ENCODE measurements around the gene MMP19. TPM values are rescaled to one million over a fixed set of nuclear protein-coding genes. Genes with fewer than 3 reads are reported as not detected.
A peak's percentile ranks its signal among the peaks of the same experiment; 100 is the strongest.
"Not testable (repeated sequence)": the region's sequence is repeated elsewhere in the genome, so short reads cannot be mapped to it uniquely, and the experiment has no call there.

MMP19 gene
- total RNA-seq, 1 experiment from 2014 or later: not detected

DNA sequence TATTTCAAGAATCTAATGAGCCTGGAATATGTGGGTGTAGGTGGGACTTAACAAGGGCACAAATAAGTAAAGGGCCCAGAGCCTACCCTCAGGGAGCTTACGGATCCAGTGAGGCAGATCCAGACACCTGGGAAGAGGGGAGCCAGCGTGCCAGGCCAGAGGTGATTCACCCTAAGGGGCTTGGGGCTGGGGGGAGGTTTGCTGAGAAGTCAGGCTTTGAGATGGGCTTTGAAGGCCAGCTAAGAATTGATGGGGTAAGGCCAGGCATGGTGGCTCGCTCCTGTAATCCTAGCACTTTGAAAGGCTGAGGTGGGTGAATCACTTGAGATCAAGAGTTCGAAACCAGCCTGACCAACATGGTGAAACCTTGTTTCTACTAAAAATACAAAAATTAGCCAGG, 695 bp upstream of the MMP19 start:
- DNase-seq (ENCODE audit: low spot score): no peak

- DNase-seq (ENCODE audit: low spot score): no peak
Measured at GRCh38 chr12:55840581-55841351, 2.0 kb downstream of the MMP19 start.

- DNase-seq (ENCODE audit: low spot score): no peak
Measured at GRCh38 chr12:55839345-55840140, 3.2 kb downstream of the MMP19 start.

- DNase-seq (ENCODE audit: low spot score): no peak
Measured at GRCh38 chr12:55838361-55838760, 4.4 kb downstream of the MMP19 start.

DNA sequence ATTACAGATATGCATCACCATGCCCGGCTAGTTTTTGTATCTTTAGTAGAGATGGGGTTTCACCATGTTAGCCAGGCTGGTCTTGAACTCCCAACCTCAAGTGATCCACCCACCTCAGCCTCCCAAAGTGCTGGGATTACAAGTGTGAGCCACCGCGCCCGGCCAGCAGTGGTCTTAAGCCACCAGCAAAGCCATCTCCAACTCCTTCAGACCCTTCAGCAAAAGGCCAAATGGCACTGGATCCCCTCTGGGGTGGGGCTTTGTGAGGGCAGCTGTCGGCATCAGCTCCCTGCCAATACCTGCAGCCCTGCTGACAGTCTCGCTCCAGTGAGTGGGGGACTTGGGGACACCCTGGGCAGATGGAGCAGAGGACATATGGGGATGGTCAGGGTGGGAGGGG, 8.3 kb downstream of the MMP19 start:
- not testable (repeated sequence) for DNase-seq (ENCODE audit: low spot score)

DNA sequence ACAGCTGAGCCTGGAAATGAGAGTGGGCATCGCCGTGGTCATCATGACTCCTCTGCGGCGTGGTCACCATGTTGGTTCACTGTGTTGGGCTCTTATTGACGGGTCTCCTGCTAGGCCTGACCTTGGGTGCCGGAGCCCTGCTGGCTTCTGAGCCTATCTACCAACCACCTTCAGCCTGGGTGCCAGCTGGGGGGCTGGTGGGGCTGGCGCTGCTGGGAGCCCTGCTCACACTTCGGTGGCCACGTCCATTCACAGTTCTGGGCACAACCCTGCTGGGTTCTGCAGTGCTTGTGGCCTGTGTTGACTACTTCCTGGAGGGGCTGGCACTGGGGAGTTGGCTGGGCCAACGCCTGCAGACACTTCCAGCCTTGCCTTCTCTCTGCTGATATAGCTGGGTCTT, 9.7 kb downstream of the MMP19 start:
- DNase-seq (ENCODE audit: low spot score): no peak

DNA sequence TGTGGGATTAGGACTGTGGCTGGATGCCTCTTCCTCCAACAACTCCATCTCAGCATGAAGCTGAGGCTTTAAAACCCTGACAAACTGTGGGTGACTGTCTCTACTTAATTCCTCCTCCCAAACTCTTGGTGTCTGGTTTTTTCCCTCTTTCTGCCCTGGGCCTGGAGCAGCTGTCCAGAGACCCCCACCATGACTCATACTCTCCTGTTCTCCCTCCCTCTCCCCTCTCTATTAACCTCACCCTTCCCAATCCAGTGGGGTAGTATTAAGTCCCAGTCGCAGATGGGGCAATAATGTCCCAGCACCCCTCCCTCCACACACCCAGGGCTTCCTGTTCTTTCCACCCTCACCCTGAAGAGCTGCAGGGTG, 11.3 kb downstream of the MMP19 start:
- no peak for DNase-seq (ENCODE audit: low spot score)

- peak; percentile 43 for DNase-seq (ENCODE audit: low spot score)
Measured at GRCh38 chr12:55830601-55831446, 11.9 kb downstream of the MMP19 start.

DNA sequence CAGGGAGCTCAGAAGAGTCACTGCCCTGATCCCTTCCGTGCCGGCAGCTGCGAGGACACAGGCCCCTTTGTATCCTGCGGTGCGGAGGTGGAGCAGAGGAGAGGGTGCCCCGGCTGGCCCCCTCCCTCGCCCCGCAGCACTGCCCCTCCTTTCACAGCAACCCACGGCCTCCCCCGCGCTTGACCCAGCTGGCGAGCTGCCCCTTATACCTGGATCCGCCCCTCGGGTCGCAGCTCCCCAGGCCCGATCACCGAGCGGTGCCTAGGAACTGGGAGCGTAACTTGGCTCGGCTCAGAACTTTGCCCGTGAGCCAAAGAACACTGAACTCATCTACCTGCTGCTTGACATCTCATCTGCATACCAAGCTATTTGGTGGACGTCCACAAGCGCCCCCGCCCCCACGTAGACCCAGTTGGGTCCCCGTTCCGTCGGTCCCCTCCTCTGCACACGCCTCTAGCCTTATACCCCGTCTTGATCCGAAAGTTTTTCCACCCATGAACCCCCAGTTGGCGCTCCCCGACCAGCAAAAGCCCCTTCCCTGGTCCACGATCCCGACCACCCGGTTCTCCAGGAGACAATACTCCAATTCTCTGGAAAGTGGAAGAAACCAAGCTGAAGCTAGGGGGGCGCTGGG, 12.7 kb downstream of the MMP19 start:
- DNase-seq (ENCODE audit: low spot score): no peak

- DNase-seq (ENCODE audit: low spot score): no peak
Measured at GRCh38 chr12:55828357-55828756, 14.4 kb downstream of the MMP19 start.

GRCh38 chr12:55827806-55828205, 14.9 kb downstream of the MMP19 start:
- DNase-seq (ENCODE audit: low spot score): no peak

GRCh38 chr12:55824726-55825125, 18.0 kb downstream of the MMP19 start:
- no peak for DNase-seq (ENCODE audit: low spot score)

GRCh38 chr12:55823419-55823818, 19.3 kb downstream of the MMP19 start:
- DNase-seq (ENCODE audit: low spot score): no peak

DNA sequence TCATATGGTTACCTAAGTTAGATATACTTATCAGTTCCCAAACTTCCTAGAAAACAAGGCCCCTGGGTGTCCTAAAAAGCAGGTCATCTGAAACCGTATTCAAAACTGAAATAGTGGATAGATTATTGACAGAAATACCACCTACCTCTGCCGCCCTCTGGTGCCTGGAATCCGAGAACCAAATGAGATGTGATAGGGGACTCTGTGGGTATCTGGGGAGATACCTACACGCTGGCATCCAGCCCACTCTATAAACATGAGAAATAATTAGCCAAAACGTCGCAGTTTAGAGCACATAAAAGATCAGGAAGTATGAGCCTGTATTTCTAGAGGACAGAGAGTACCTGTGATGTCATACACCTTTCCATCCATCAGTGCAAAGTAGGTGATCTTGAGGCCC, 20.5 kb downstream of the MMP19 start:
- DNase-seq (ENCODE audit: low spot score): peak; percentile 50

DNA sequence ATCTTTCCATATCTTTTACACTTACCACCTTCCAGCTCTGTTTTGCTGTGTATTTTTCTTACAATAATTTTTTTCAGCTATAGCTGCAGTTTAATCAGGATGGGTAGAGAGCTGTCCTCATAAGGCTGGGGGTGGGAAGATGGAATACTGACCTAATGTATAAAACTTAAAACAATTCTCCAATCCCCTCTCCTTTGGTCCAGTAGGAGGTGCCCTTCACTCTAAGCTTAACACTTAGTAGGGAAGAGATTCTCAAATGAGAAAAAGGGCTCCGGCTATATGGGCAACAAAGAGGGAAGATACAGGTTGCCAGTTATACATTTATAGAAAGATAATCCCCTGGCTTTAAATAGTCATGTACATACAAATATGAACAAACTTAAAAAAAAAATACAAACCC, 22.1 kb downstream of the MMP19 start:
- DNase-seq (ENCODE audit: low spot score): no peak

- no peak for DNase-seq (ENCODE audit: low spot score)
Measured at GRCh38 chr12:55818886-55819285, 23.9 kb downstream of the MMP19 start.

DNA sequence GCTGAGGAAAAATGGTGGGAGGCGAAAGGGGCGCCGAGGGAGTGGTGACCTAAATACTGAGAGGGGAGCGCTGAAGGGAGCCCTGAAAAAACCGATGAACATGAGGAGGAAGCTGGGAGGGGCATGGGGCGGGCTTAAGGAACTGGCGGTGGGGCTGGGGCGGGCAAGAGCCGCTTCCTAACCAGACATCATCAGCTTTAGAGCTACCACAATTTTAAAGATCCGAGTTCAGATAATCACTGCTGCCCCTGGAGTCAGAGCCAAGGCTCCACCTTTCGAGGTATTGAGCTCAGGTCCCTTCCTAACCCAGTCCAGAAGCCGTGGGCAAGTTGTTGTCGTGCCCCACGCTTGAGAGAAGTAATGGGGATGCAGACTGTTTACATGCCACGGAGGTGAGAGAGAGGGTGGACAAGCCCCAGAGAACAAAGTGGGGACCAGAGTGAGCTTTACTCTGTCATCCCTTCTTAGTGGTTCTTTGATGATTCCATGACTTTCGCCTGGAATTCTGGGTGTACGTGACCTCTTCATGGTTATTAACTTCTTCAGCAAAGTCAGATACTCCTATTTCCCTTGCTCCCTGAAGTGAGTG, 24.5 kb downstream of the MMP19 start:
- no peak for DNase-seq (ENCODE audit: low spot score)

- peak; percentile 99 for DNase-seq (ENCODE audit: low spot score)
Measured at GRCh38 chr12:55817345-55818139, 25.2 kb downstream of the MMP19 start, which contains the start of the genes ORMDL2 and SARNP. TSS of gene ORMDL2 (plus strand) at chr12:55818041. CDS start at chr12:55819000, 959 bp downstream. TSS of gene SARNP (minus strand) at chr12:55817724. CDS start at chr12:55817701, 23 bp downstream.

DNA sequence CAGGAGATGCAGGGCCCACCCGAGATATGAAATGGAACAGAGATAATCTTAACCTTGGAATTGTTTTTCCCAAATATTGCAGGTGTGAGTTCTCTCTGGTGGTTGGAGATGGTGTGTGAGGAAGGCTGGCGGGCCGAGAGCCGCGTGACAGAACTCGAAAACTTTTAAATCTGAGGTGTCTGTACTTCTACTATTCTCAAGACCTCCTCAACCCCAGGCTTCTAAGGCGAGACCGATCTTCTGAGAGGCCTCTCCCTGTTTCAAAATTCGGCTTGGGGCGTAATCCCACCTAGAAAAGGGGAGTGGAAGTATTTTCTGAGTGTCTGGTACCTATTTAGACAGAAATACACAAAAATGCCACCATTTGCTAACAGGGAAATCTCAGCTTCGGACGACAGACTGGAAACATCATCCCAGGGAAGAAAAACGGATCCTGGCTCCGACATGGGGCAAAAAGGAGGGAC, 25.8 kb downstream of the MMP19 start:
- no peak for DNase-seq (ENCODE audit: low spot score)

- DNase-seq (ENCODE audit: low spot score): no peak
Measured at GRCh38 chr12:55815473-55815872, 27.3 kb downstream of the MMP19 start.
